GM20000 (cell line): ENCODE data around the gene NINJ2.

Source experiments
- DNase-seq: peaks from one replicate; pipeline ENCODE4 v3.0.0; 2012; ENCODE audit warnings: low spot score
- CTCF ChIP-seq: IDR thresholded peaks from 2 replicates; pipeline ENCODE4 v1.5.1; 2012; ENCODE audit warnings: mild to moderate bottlenecking, control low read depth; ENCODE audit errors: extremely low read depth, missing control alignments

The NINJ2 gene

GRCh38 chr12:666766-667308, 3.6 kb upstream of the NINJ2 start:
- no peak for DNase-seq

GRCh38 chr12:666066-666465, 2.8 kb upstream of the NINJ2 start:
- no peak for DNase-seq
- no peak for TF ChIP-seq CTCF

More at GRCh38 chr12:666766-667308, 3.6 kb upstream of the NINJ2 start:
- no peak for TF ChIP-seq CTCF

- no peak for TF ChIP-seq CTCF
Observed at GRCh38 chr12:664779-665092, 1.5 kb upstream of the NINJ2 start.

GRCh38 chr12:664075-664778, 982 bp upstream of the NINJ2 start:
- DNase-seq, result no peak
- TF ChIP-seq CTCF, result no peak

More at GRCh38 chr12:664779-665092, 1.5 kb upstream of the NINJ2 start:
- no peak for DNase-seq

- no peak for DNase-seq
- TF ChIP-seq CTCF, result no peak
Observed at GRCh38 chr12:662566-663292, 516 bp downstream of the NINJ2 start.

- TF ChIP-seq CTCF, result no peak
- DNase-seq, result no peak
Observed at GRCh38 chr12:661720-662486, 1.3 kb downstream of the NINJ2 start.

GRCh38 chr12:659090-659683, 4.1 kb downstream of the NINJ2 start:
- no peak for TF ChIP-seq CTCF
- DNase-seq, result no peak
